Gastrocnemius medialis (tissue), 4 donors: ENCODE data around the gene SGTA. TPM values are rescaled to one million over a fixed set of nuclear protein-coding genes. Genes with fewer than 3 reads are reported as not detected.

Experiments
- ATAC-seq, 2 donors: fragments of 150-250 bp; one replicate each; pipeline ENCODE4 v1.9.1; 2016
- DNase-seq, 2 donors: peaks; one replicate each; pipeline ENCODE4 v3.0.0-alpha.2; 2019
- H3K27ac ChIP-seq, 4 donors: fragments of 200-600 bp; sonication (generic); 1 replicate in 1 of 4; 2 replicates in 3 of 4; pipeline ENCODE4 v1.5.1; 2016 to 2018; ENCODE audit warnings: mild to moderate bottlenecking in 2 of 4, moderate library complexity in 1 of 4
- H3K27me3 ChIP-seq, 3 donors: fragments of 200-600 bp; sonication (generic) in 2 of 3; 1 replicate in 1 of 3; 2 replicates in 2 of 3; pipeline versions ENCODE4 v1.5.1 to v1.6.0; 2016 to 2019; ENCODE audit warnings: mild to moderate bottlenecking in 1 of 3, moderate library complexity in 1 of 3
- H3K36me3 ChIP-seq, 2 donors: fragments of 200-600 bp; sonication (generic) in 1 of 2; one replicate each; pipeline ENCODE4 v1.5.1; 2017 to 2018
- H3K4me1 ChIP-seq, 2 donors: fragments of 200-600 bp; sonication (generic) in 1 of 2; one replicate each; pipeline ENCODE4 v1.5.1; 2016 to 2017; ENCODE audit warnings: mild to moderate bottlenecking in 2 of 2
- H3K4me3 ChIP-seq, 4 donors: fragments of 200-600 bp; sonication (generic) in 3 of 4; 1 replicate in 1 of 4; 2 replicates in 3 of 4; pipeline ENCODE4 v1.5.1; 2016 to 2019; ENCODE audit warnings: mild to moderate bottlenecking in 2 of 4
- H3K9me3 ChIP-seq, 3 donors: fragments of 200-600 bp; sonication (generic) in 2 of 3; 1 replicate in 1 of 3; 2 replicates in 2 of 3; pipeline ENCODE4 v1.5.1; 2016 to 2019
- CTCF ChIP-seq, 5 experiments: fragments of 450-650 bp in 3 of 5; fragments of 200-600 bp in 2 of 5; sonication (generic) in 2 of 5; IDR thresholded peaks in 4 of 5; conservative IDR thresholded peaks in 1 of 5; 1 replicate in 4 of 5; 2 replicates in 1 of 5; pipeline ENCODE4 v1.5.1; 2016 to 2019; ENCODE audit warnings: antibody characterized with exemption in 5 of 5, mild to moderate bottlenecking in 3 of 5, moderate library complexity in 3 of 5
- POLR2A ChIP-seq, 2 donors: fragments of 450-650 bp; IDR thresholded peaks; one replicate each; pipeline ENCODE4 v1.6.1; 2017; ENCODE audit warnings: antibody characterized with exemption in 2 of 2, mild to moderate bottlenecking in 2 of 2, moderate library complexity in 2 of 2
- in situ Hi-C, 4 donors: fragments of 200-750 bp; cut with MboI; loops; one replicate each; pipeline versions ENCODE4 v1.15.0 to v1.8.0; 2017; ENCODE audit warnings: low sequenced_read_pairs in 4 of 4
- intact Hi-C: fragments of 100-400 bp; cut with DNase I; formaldehyde crosslinking; loops from one replicate; pipeline ENCODE4 v1.15.1; 2023; ENCODE audit warnings: low total_unique reads
- total RNA-seq, 4 donors: library from RNA; depleted of rRNA; stranded (reverse); fragments of >200 nt; gene quantifications; one replicate each; pipeline versions ENCODE4 v1.1.0 to v1.2.3, GENCODE V29; 2016

Gene SGTA
- total RNA-seq, 4 donors from 2014 or later = 70.0 to 114 (median 91.2) TPM

GRCh38 chr19:2711875-2712205, 71.2 kb downstream of the SGTA start:
- in situ Hi-C loops (no loop called here), intact Hi-C loops (no loop called here)
- H3K36me3 ChIP-seq = no peaks in the 10 kb centered on the region
- TF ChIP-seq POLR2A (IDR thresholded peaks at IDR 0.05) (no peak), CTCF (IDR thresholded peaks at IDR 0.05 in 4 of 5, conservative IDR thresholded peaks at IDR 0.05 in 1 of 5) (no peak)
- H3K4me1 ChIP-seq = no peaks in the 10 kb centered on the region
- peaks cover 0 to 7% (median 3%) of the 10 kb centered on the region in 3 donors for H3K27me3 ChIP-seq
- H3K27ac ChIP-seq = no peak overlapping the region
- peaks cover 0 to 4% (median 4%) of the 10 kb centered on the region in 3 donors for H3K9me3 ChIP-seq
- no peak for ATAC-seq
- no peak overlapping the region for H3K4me3 ChIP-seq
- DNase-seq = no peak

- H3K4me1 ChIP-seq = no peaks in the 10 kb centered on the region
- H3K9me3 ChIP-seq = peaks cover 0 to 4% (median 4%) of the 10 kb centered on the region in 3 donors
- DNase-seq = no peak
- TF ChIP-seq POLR2A (IDR thresholded peaks at IDR 0.05) (no peak), CTCF (IDR thresholded peaks at IDR 0.05 in 4 of 5, conservative IDR thresholded peaks at IDR 0.05 in 1 of 5) (no peak)
- ATAC-seq = no peak
- H3K27me3 ChIP-seq = peaks cover 0 to 7% (median 3%) of the 10 kb centered on the region in 3 donors
- intact Hi-C loops (no loop called here), in situ Hi-C loops (no loop called here)
- no peaks in the 10 kb centered on the region for H3K36me3 ChIP-seq
- no peak overlapping the region for H3K4me3 ChIP-seq
- H3K27ac ChIP-seq = no peak overlapping the region
Observed at GRCh38 chr19:2711172-2711874, 71.8 kb downstream of the SGTA start.

DNA sequence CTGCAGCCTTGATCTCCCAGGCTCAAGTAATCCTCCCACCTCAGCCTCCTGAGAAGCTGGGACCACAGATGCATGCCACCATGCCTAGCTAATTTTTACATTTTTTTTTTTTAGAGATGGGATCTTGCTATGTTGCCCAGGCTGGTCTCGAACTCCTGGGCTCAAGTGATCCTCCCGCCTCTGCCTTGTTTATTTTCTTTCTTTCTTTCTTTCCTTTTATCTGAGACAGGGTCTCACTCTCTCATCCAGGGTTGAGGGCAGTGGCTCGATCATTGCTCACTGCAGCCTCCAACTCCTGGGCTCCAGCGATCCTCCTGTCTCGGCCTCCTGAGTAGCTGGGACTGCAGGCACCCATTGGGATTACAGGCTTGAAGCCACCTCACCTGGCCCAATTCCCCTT, 76.8 kb downstream of the SGTA start:
- intact Hi-C loops (no loop called here), in situ Hi-C loops (no loop called here)
- Histone ChIP-seq H3K9me3 (no peaks in the 10 kb centered on the region), H3K27me3 (no peaks in the 10 kb centered on the region), H3K36me3 (no peaks in the 10 kb centered on the region), H3K4me1 (peaks cover 3 to 9% of the 10 kb centered on the region in 2 donors), H3K4me3 (no peak overlapping the region), H3K27ac (no peak overlapping the region)
- no peak for DNase-seq
- ATAC-seq = no peak
- TF ChIP-seq CTCF (IDR thresholded peaks at IDR 0.05 in 4 of 5, conservative IDR thresholded peaks at IDR 0.05 in 1 of 5) = no peak
- TF ChIP-seq POLR2A (IDR thresholded peaks at IDR 0.05) = no peak

Other genes starting within 250 kb of the SGTA start
- 1 to 10 TPM in 1 of 4 donors, under 1 TPM in 3; 0.46 to 1.1 (median 0.62) TPM for gene GNG7, start 80.6 kb downstream of the SGTA start, total RNA-seq
- 1 to 10 TPM in 2 of 4 donors, under 1 TPM in 1, not detected in 1; 0.62 to 2.5 (median 2.0) TPM for gene DIRAS1, start 61.9 kb downstream of the SGTA start, total RNA-seq
- 10 to 100 TPM; 23.1 to 60.9 (median 27.1) TPM for gene SLC39A3, start 43.3 kb downstream of the SGTA start, total RNA-seq
- gene THOP1, start 2.2 kb upstream of the SGTA start, total RNA-seq = 100 to 1,000 TPM in 1 of 4 donors, 10 to 100 TPM in 3; 31.5 to 114 (median 73.0) TPM
- gene ZNF554, start 36.6 kb upstream of the SGTA start, total RNA-seq = 1 to 10 TPM; 2.1 to 5.3 (median 2.6) TPM
- 1 to 10 TPM; 1.9 to 5.5 (median 2.7) TPM for gene ZNF555, start 58.2 kb upstream of the SGTA start, total RNA-seq
- gene ZNF556, start 84.1 kb upstream of the SGTA start, total RNA-seq = under 1 TPM in 2 of 4 donors, not detected in 2; 0.26 to 0.34 TPM
- 1 to 10 TPM in 2 of 4 donors, under 1 TPM in 2; 0.44 to 2.1 (median 0.83) TPM for gene ZNF57, start 117.7 kb upstream of the SGTA start, total RNA-seq
- 1 to 10 TPM; 1.3 to 4.7 (median 1.5) TPM for gene ZNF77, start 161.7 kb upstream of the SGTA start, total RNA-seq
- 1 to 10 TPM in 1 of 4 donors, under 1 TPM in 1, not detected in 2; 0.62 to 1.2 TPM for gene TLE6, start 194.3 kb upstream of the SGTA start, total RNA-seq
- 10 to 100 TPM; 26.1 to 48.5 (median 45.2) TPM for gene TLE2, start 246.0 kb upstream of the SGTA start, total RNA-seq